ENCODE measurements around the gene REEP1. TPM values are rescaled to one million over a fixed set of nuclear protein-coding genes. Genes with fewer than 3 reads are reported as not detected.
"Not testable (repeated sequence)": the region's sequence is repeated elsewhere in the genome, so short reads cannot be mapped to it uniquely, and the experiment has no call there.

The REEP1 gene
- total and polyA plus RNA-seq, 2 donors, result 0.38 to 1.3 TPM

DNA sequence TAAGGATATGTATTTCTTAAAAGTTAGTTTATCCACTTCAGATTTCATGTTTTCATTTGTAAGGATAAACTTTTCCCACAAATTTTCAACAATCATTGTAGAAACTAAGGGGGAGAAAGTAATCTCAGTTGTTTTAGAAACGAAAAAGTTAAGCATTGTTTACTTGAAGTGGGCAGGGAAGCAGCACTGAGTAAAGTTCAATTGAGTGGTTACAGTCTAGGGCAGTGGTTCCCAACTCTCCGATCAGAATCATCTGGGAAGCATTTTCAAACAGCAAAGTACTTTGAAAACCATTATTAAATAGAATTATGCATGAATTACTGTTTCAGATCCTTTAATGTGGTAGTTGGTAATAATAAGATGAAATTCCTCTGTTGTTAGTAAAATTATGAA is 125.6 kb downstream of the REEP1 start:
- WGBS, result 100% methylated on average over 2 of the region's 2 CpGs
- Histone ChIP-seq H3K36me3 (ENCODE audit: control insufficient read depth in 2 of 2, insufficient read depth in 2 of 2, low read length in 1 of 2) (peaks cover 34 to 59% of the 10 kb centered on the region in 2 donors), H3K27ac (ENCODE audit: low read depth in 1 of 2, low read length in 1 of 2) (no peak overlapping the region), H3K4me3 (ENCODE audit: low read length in 2 of 2) (no peak overlapping the region), H3K27me3 (ENCODE audit: control insufficient read depth in 2 of 2, insufficient read depth in 1 of 2, low read length in 1 of 2) (no peaks in the 10 kb centered on the region), H3K9me3 (ENCODE audit: control insufficient read depth in 2 of 2, insufficient read depth in 1 of 2, low read length in 1 of 2) (no peaks in the 10 kb centered on the region), H3K4me1 (ENCODE audit: control insufficient read depth in 2 of 2, insufficient read depth in 2 of 2, low read length in 2 of 2) (no peaks in the 10 kb centered on the region)
- DNase-seq (ENCODE audit: low read depth in 6 of 9, low spot score in 9 of 9), result no peak

GRCh38 chr2:86211033-86211795 is 126.2 kb downstream of the REEP1 start:
- Histone ChIP-seq H3K27ac (ENCODE audit: low read depth in 1 of 2, low read length in 1 of 2) (no peak overlapping the region), H3K36me3 (ENCODE audit: control insufficient read depth in 2 of 2, insufficient read depth in 2 of 2, low read length in 1 of 2) (peaks cover 39 to 65% of the 10 kb centered on the region in 2 donors), H3K27me3 (ENCODE audit: control insufficient read depth in 2 of 2, insufficient read depth in 1 of 2, low read length in 1 of 2) (no peaks in the 10 kb centered on the region), H3K4me1 (ENCODE audit: control insufficient read depth in 2 of 2, insufficient read depth in 2 of 2, low read length in 2 of 2) (no peaks in the 10 kb centered on the region), H3K9me3 (ENCODE audit: control insufficient read depth in 2 of 2, insufficient read depth in 1 of 2, low read length in 1 of 2) (no peaks in the 10 kb centered on the region), H3K4me3 (ENCODE audit: low read length in 2 of 2) (no peak overlapping the region)
- DNase-seq (ENCODE audit: low read depth in 6 of 9, low spot score in 9 of 9), result no peak
- WGBS, result 97% methylated on average over 2 of the region's 2 CpGs

- DNase-seq (ENCODE audit: low read depth in 6 of 9, low spot score in 9 of 9), result no peak
- WGBS, result 99% methylated on average over 7 of the region's 7 CpGs
- no peak overlapping the region for H3K27ac ChIP-seq (ENCODE audit: low read depth in 1 of 2, low read length in 1 of 2)
- H3K36me3 ChIP-seq (ENCODE audit: control insufficient read depth in 2 of 2, insufficient read depth in 2 of 2, low read length in 1 of 2), result peaks cover 15 to 39% of the 10 kb centered on the region in 2 donors
- H3K4me1 ChIP-seq (ENCODE audit: control insufficient read depth in 2 of 2, insufficient read depth in 2 of 2, low read length in 2 of 2), result peaks cover 0 to 3% of the 10 kb centered on the region in 2 donors
- no peaks in the 10 kb centered on the region for H3K9me3 ChIP-seq (ENCODE audit: control insufficient read depth in 2 of 2, insufficient read depth in 1 of 2, low read length in 1 of 2)
- H3K4me3 ChIP-seq (ENCODE audit: low read length in 2 of 2), result no peak overlapping the region
- H3K27me3 ChIP-seq (ENCODE audit: control insufficient read depth in 2 of 2, insufficient read depth in 1 of 2, low read length in 1 of 2), result no peaks in the 10 kb centered on the region
These were observed 133.0 kb downstream of the REEP1 start for GRCh38 chr2:86204458-86204857.

DNA sequence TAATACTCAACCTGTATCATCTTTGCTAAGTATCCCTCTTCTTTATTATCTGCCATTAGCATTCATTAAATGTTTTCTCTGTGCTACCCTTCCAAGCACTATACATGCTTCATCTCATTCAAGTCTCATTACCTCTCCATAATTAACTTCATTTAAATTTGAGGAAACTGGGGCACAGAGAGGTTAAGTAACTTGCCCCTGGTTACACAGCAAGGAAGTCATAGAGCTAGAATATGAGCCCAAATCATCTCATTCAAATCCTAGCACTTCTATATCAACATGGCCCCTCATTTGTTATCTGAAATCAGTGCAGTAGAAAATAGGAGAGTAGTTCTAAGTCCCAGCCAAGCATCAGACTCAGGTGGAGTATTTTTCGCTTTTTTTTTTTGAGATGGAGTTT is 133.8 kb downstream of the REEP1 start:
- Histone ChIP-seq H3K27me3 (ENCODE audit: control insufficient read depth in 2 of 2, insufficient read depth in 1 of 2, low read length in 1 of 2) (no peaks in the 10 kb centered on the region), H3K4me1 (ENCODE audit: control insufficient read depth in 2 of 2, insufficient read depth in 2 of 2, low read length in 2 of 2) (peaks cover 0 to 8% of the 10 kb centered on the region in 2 donors), H3K27ac (ENCODE audit: low read depth in 1 of 2, low read length in 1 of 2) (no peak overlapping the region), H3K9me3 (ENCODE audit: control insufficient read depth in 2 of 2, insufficient read depth in 1 of 2, low read length in 1 of 2) (no peaks in the 10 kb centered on the region), H3K36me3 (ENCODE audit: control insufficient read depth in 2 of 2, insufficient read depth in 2 of 2, low read length in 1 of 2) (peaks cover 15 to 30% of the 10 kb centered on the region in 2 donors), H3K4me3 (ENCODE audit: low read length in 2 of 2) (no peak overlapping the region)
- DNase-seq (ENCODE audit: low read depth in 6 of 9, low spot score in 9 of 9), result no peak
- WGBS, result 100% methylated on average over 1 of the region's 1 CpG

DNA sequence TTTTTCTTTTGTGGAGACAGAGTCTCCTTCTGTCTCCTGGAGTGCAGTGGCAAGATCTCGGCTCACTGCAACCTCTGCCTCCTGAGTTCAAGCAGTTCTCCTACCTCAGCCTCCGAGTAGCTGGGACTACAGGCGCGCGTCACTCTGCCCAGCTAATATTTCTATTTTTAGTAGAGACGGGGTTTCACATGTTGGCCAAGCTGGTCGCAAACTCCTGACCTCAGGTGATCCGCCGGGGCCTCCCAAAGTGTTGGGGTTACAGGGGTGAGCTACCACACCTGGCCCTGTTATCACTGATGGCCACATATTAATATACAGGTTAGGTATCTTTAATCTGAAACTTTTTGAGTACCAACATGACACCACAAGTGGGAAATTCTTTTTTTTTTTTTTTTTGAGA is 134.7 kb downstream of the REEP1 start:
- 98% methylated on average over 9 of the region's 9 CpGs for WGBS
- H3K4me3 ChIP-seq (ENCODE audit: low read length in 2 of 2), result no peak overlapping the region
- no peak for DNase-seq (ENCODE audit: low read depth in 6 of 9, low spot score in 9 of 9)
- peaks cover 15 to 22% of the 10 kb centered on the region in 2 donors for H3K36me3 ChIP-seq (ENCODE audit: control insufficient read depth in 2 of 2, insufficient read depth in 2 of 2, low read length in 1 of 2)
- H3K27me3 ChIP-seq (ENCODE audit: control insufficient read depth in 2 of 2, insufficient read depth in 1 of 2, low read length in 1 of 2), result no peaks in the 10 kb centered on the region
- no peaks in the 10 kb centered on the region for H3K9me3 ChIP-seq (ENCODE audit: control insufficient read depth in 2 of 2, insufficient read depth in 1 of 2, low read length in 1 of 2)
- H3K27ac ChIP-seq (ENCODE audit: low read depth in 1 of 2, low read length in 1 of 2), result no peak overlapping the region
- H3K4me1 ChIP-seq (ENCODE audit: control insufficient read depth in 2 of 2, insufficient read depth in 2 of 2, low read length in 2 of 2), result peaks cover 0 to 10% of the 10 kb centered on the region in 2 donors

GRCh38 chr2:86202336-86202692 is 135.1 kb downstream of the REEP1 start:
- no peak overlapping the region for H3K27ac ChIP-seq (ENCODE audit: low read depth in 1 of 2, low read length in 1 of 2)
- no peak overlapping the region for H3K4me3 ChIP-seq (ENCODE audit: low read length in 2 of 2)
- no peaks in the 10 kb centered on the region for H3K9me3 ChIP-seq (ENCODE audit: control insufficient read depth in 2 of 2, insufficient read depth in 1 of 2, low read length in 1 of 2)
- peaks cover 0 to 10% of the 10 kb centered on the region in 2 donors for H3K4me1 ChIP-seq (ENCODE audit: control insufficient read depth in 2 of 2, insufficient read depth in 2 of 2, low read length in 2 of 2)
- H3K36me3 ChIP-seq (ENCODE audit: control insufficient read depth in 2 of 2, insufficient read depth in 2 of 2, low read length in 1 of 2), result peaks cover 12 to 18% of the 10 kb centered on the region in 2 donors
- no peak for DNase-seq (ENCODE audit: low read depth in 6 of 9, low spot score in 9 of 9)
- no peaks in the 10 kb centered on the region for H3K27me3 ChIP-seq (ENCODE audit: control insufficient read depth in 2 of 2, insufficient read depth in 1 of 2, low read length in 1 of 2)
- WGBS, result over 99% methylated on average over 2 of the region's 2 CpGs

GRCh38 chr2:86201671-86202335 is 135.6 kb downstream of the REEP1 start:
- peaks cover 8 to 13% of the 10 kb centered on the region in 2 donors for H3K36me3 ChIP-seq (ENCODE audit: control insufficient read depth in 2 of 2, insufficient read depth in 2 of 2, low read length in 1 of 2)
- no peaks in the 10 kb centered on the region for H3K27me3 ChIP-seq (ENCODE audit: control insufficient read depth in 2 of 2, insufficient read depth in 1 of 2, low read length in 1 of 2)
- H3K4me1 ChIP-seq (ENCODE audit: control insufficient read depth in 2 of 2, insufficient read depth in 2 of 2, low read length in 2 of 2), result peaks cover 0 to 10% of the 10 kb centered on the region in 2 donors
- 96% methylated on average over 8 of the region's 8 CpGs for WGBS
- H3K27ac ChIP-seq (ENCODE audit: low read depth in 1 of 2, low read length in 1 of 2), result no peak overlapping the region
- H3K9me3 ChIP-seq (ENCODE audit: control insufficient read depth in 2 of 2, insufficient read depth in 1 of 2, low read length in 1 of 2), result no peaks in the 10 kb centered on the region
- no peak for DNase-seq (ENCODE audit: low read depth in 6 of 9, low spot score in 9 of 9)
- no peak overlapping the region for H3K4me3 ChIP-seq (ENCODE audit: low read length in 2 of 2)

DNA sequence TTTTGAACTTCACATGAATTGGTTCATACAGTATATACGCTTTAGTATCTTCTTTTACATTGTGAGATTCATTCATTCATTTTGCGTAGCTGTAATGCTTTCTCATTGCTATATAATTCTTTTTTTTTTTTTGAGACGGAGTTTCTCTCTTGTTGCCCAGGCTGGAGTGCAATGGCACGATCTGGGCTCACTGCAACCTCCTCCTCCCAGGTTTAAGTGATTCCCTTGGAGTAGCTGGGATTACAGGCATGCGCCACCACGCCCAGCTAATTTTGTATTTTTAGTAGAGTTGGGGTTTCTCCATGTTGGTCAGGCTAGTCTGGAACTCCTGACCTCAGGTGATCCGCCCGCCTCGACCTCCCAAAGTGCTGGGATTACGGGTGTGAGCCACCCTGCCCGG is 136.9 kb downstream of the REEP1 start:
- not testable (repeated sequence) for DNase-seq (ENCODE audit: low read depth in 6 of 9, low spot score in 9 of 9); H3K36me3 ChIP-seq (ENCODE audit: control insufficient read depth in 2 of 2, insufficient read depth in 2 of 2, low read length in 1 of 2); H3K27ac ChIP-seq (ENCODE audit: low read depth in 1 of 2, low read length in 1 of 2); H3K9me3 ChIP-seq (ENCODE audit: control insufficient read depth in 2 of 2, insufficient read depth in 1 of 2, low read length in 1 of 2); H3K27me3 ChIP-seq (ENCODE audit: control insufficient read depth in 2 of 2, insufficient read depth in 1 of 2, low read length in 1 of 2)
- peak overlapping the region in 1 of 2 donors; percentile 96 for H3K4me3 ChIP-seq (ENCODE audit: low read length in 2 of 2)
- WGBS, result 96% methylated on average over 11 of the region's 11 CpGs
- H3K4me1 ChIP-seq (ENCODE audit: control insufficient read depth in 2 of 2, insufficient read depth in 2 of 2, low read length in 2 of 2), result peaks cover 4 to 17% of the 10 kb centered on the region in 2 donors

DNA sequence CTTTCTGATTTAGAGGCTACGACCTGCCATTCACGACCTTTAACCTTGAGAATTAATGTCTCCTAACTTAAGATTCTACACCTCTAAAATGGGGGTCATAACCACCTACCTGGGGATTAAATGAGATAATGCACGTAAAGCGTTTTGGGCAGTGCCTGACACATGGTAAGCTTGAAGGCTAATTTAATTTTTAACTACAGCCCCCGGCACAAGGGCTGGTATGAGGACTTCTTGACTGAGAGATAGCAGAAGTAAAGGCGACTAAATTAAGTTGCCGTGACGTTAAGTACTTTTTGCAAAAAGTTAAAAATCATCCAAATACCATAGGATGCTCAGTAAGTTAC is 137.6 kb downstream of the REEP1 start:
- no peak for DNase-seq (ENCODE audit: low read depth in 6 of 9, low spot score in 9 of 9)
- H3K4me1 ChIP-seq (ENCODE audit: control insufficient read depth in 2 of 2, insufficient read depth in 2 of 2, low read length in 2 of 2), result peaks cover 4 to 17% of the 10 kb centered on the region in 2 donors
- peak overlapping the region; percentile 93 to 96 for H3K4me3 ChIP-seq (ENCODE audit: low read length in 2 of 2)
- WGBS, result 2% methylated on average over 8 of the region's 8 CpGs
- no peaks in the 10 kb centered on the region for H3K9me3 ChIP-seq (ENCODE audit: control insufficient read depth in 2 of 2, insufficient read depth in 1 of 2, low read length in 1 of 2)
- no peaks in the 10 kb centered on the region for H3K27me3 ChIP-seq (ENCODE audit: control insufficient read depth in 2 of 2, insufficient read depth in 1 of 2, low read length in 1 of 2)
- H3K36me3 ChIP-seq (ENCODE audit: control insufficient read depth in 2 of 2, insufficient read depth in 2 of 2, low read length in 1 of 2), result peaks cover 0 to 3% of the 10 kb centered on the region in 2 donors
- H3K27ac ChIP-seq (ENCODE audit: low read depth in 1 of 2, low read length in 1 of 2), result peak overlapping the region; percentile 63 to 75
